ENCODE results near the gene SBF1.

GRCh38 chr22:50417411-50418210, 57.2 kb downstream of the SBF1 start:
- no peak for TF ChIP-seq CTCF (IDR thresholded peaks at IDR 0.05)
- no peak for TF ChIP-seq EZH2 (IDR thresholded peaks at IDR 0.05; ENCODE audit: borderline replicate concordance, insufficient read depth, low read depth, low read length, poor library complexity, severe bottlenecking)

Measured in B cell (primary cell).